ENCODE measurements around the gene TUBGCP6. TPM values are rescaled to one million over a fixed set of nuclear protein-coding genes. Genes with fewer than 3 reads are reported as not detected.

The TUBGCP6 gene
- total RNA-seq, 1 experiment from 2014 or later: 38.6 TPM

DNA sequence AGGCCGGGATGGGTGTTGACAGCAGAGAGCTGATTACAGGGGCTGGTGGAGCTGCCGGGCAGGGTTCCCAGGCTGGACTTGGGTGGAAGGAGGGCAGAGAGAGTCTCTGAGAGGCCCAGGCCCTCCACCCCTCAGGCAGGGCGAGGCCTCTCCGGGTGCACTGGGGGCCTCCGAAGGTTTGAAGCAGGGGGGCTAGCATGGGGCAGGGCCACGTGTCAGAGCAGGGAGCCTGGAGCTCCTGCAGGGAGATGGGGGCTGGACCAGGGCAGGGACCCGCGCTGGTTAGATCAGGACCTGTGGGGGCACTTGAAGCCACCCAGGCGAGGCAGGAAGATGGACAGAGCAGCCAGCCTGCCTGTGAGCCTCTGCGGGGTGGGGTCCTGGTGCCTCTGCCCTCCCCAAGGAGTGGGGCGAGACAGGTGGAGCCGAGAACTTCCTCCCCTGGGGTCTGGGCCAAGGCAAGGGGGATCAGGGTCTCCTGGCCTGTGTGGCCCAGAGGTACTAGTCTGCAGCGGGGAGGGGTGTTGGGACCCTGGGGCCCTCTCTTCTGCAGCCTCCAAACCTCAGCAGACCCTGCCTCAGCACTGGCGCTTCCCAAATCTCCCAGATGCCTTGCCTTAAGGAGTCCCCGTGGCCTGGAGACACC, 73.4 kb downstream of the TUBGCP6 start:
- CTCF ChIA-PET: no interaction called here
- no peaks in the 10 kb centered on the region for H4K20me1 ChIP-seq (ENCODE audit: insufficient read depth)
- ATAC-seq: no peak
- H3K9ac ChIP-seq (ENCODE audit: low read length): no peak overlapping the region
- H3K27ac ChIP-seq (ENCODE audit: low read depth, low read length): no peak overlapping the region
- H3K27me3 ChIP-seq (ENCODE audit: insufficient read depth, low read length): no peaks in the 10 kb centered on the region
- intact Hi-C loops (cut with micrococcal nuclease): no loop called here
- POLR2A ChIA-PET: no interaction called here
- H3K4me3 ChIP-seq (replicated peaks in 1 of 2; ENCODE audit: low read depth in 1 of 2, low read length in 2 of 2): no peak overlapping the region
- no peak overlapping the region for H2AFZ ChIP-seq (ENCODE audit: low read depth, low read length, poor library complexity, severe bottlenecking)
- H3K9me3 ChIP-seq (ENCODE audit: control insufficient read depth in 1 of 2, insufficient read depth in 1 of 2, low read depth in 1 of 2, low read length in 2 of 2): no peaks in the 10 kb centered on the region
- TF ChIP-seq EGR1 (IDR thresholded peaks at IDR 0.05; ENCODE audit: low read depth): no peak
- no peak for TF ChIP-seq POLR2AphosphoS5 (IDR thresholded peaks at IDR 0.05; ENCODE audit: low read depth, low read length)
- no peak for TF ChIP-seq POLR2A (IDR thresholded peaks at IDR 0.05; ENCODE audit: borderline replicate concordance, extremely low read depth, insufficient read depth, insufficient read length)
- TF ChIP-seq SRF (IDR thresholded peaks at IDR 0.05; ENCODE audit: low read depth): no peak
- TF ChIP-seq EZH2phosphoT487 (IDR thresholded peaks at IDR 0.05; ENCODE audit: borderline replicate concordance): no peak
- TF ChIP-seq RAD21 (IDR thresholded peaks at IDR 0.05; ENCODE audit: low read depth): no peak
- no peak for TF ChIP-seq CEBPB (IDR thresholded peaks at IDR 0.05; ENCODE audit: low read depth)
- TF ChIP-seq, protein P1, sequence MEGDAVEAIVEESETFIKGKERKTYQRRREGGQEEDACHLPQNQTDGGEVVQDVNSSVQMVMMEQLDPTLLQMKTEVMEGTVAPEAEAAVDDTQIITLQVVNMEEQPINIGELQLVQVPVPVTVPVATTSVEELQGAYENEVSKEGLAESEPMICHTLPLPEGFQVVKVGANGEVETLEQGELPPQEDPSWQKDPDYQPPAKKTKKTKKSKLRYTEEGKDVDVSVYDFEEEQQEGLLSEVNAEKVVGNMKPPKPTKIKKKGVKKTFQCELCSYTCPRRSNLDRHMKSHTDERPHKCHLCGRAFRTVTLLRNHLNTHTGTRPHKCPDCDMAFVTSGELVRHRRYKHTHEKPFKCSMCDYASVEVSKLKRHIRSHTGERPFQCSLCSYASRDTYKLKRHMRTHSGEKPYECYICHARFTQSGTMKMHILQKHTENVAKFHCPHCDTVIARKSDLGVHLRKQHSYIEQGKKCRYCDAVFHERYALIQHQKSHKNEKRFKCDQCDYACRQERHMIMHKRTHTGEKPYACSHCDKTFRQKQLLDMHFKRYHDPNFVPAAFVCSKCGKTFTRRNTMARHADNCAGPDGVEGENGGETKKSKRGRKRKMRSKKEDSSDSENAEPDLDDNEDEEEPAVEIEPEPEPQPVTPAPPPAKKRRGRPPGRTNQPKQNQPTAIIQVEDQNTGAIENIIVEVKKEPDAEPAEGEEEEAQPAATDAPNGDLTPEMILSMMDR (IDR thresholded peaks at IDR 0.05 in 2 of 3, conservative IDR thresholded peaks at IDR 0.05 in 1 of 3; ENCODE audit: borderline replicate concordance in 1 of 3, insufficient read depth in 1 of 3, low read depth in 2 of 3, low read length in 2 of 3): no peak
- no peak for TF ChIP-seq FOSL1 (IDR thresholded peaks at IDR 0.05; ENCODE audit: low read depth)
- TF ChIP-seq ELF1 (IDR thresholded peaks at IDR 0.05; ENCODE audit: borderline replicate concordance, low read depth): no peak
- no peak for TF ChIP-seq ZFX (IDR thresholded peaks at IDR 0.05)
- TF ChIP-seq, protein P2, sequence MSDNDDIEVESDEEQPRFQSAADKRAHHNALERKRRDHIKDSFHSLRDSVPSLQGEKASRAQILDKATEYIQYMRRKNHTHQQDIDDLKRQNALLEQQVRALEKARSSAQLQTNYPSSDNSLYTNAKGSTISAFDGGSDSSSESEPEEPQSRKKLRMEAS (IDR thresholded peaks at IDR 0.05): no peak
- TF ChIP-seq EZH2 (IDR thresholded peaks at IDR 0.05): no peak
- TF ChIP-seq, protein P3, sequence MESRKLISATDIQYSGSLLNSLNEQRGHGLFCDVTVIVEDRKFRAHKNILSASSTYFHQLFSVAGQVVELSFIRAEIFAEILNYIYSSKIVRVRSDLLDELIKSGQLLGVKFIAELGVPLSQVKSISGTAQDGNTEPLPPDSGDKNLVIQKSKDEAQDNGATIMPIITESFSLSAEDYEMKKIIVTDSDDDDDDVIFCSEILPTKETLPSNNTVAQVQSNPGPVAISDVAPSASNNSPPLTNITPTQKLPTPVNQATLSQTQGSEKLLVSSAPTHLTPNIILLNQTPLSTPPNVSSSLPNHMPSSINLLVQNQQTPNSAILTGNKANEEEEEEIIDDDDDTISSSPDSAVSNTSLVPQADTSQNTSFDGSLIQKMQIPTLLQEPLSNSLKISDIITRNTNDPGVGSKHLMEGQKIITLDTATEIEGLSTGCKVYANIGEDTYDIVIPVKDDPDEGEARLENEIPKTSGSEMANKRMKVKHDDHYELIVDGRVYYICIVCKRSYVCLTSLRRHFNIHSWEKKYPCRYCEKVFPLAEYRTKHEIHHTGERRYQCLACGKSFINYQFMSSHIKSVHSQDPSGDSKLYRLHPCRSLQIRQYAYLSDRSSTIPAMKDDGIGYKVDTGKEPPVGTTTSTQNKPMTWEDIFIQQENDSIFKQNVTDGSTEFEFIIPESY (IDR thresholded peaks at IDR 0.05; ENCODE audit: extremely low read depth, insufficient replicate concordance, low read length): no peak
- TF ChIP-seq JUND (IDR thresholded peaks at IDR 0.05): no peak
- no peak for TF ChIP-seq YY1 (IDR thresholded peaks at IDR 0.05; ENCODE audit: extremely low read depth, insufficient replicate concordance, low read depth, low read length)
- H3K4me1 ChIP-seq (ENCODE audit: control insufficient read depth in 1 of 2, insufficient read depth in 2 of 2, low read length in 2 of 2): no peaks in the 10 kb centered on the region
- no peaks in the 10 kb centered on the region for H3K79me2 ChIP-seq (ENCODE audit: insufficient read depth, low read length)
- RAD21 ChIA-PET (ENCODE audit: low non-redundant PET in 1 of 2, low total read pairs in 2 of 2, uncharacterized antibody in 2 of 2, unreplicated experiment in 2 of 2): no interaction called here
- peak overlapping the region; percentile 50 for H3K4me2 ChIP-seq (ENCODE audit: low read length)
- H3K36me3 ChIP-seq (ENCODE audit: control insufficient read depth in 1 of 2, insufficient read depth in 2 of 2, low read length in 2 of 2): no peaks in the 10 kb centered on the region
- no peaks in the 10 kb centered on the region for H3K9me2 ChIP-seq (ENCODE audit: insufficient read depth)
- no peak for DNase-seq (ENCODE audit: low read depth, low spot score)
- TSS peak; percentile 50 for BruUV-seq (replicated peaks)

All from HCT116 (cell line).